ENCODE data around the gene FIBCD1.
A peak's percentile ranks its signal among the peaks of the same experiment; 100 is the strongest.

The FIBCD1 gene

DNA sequence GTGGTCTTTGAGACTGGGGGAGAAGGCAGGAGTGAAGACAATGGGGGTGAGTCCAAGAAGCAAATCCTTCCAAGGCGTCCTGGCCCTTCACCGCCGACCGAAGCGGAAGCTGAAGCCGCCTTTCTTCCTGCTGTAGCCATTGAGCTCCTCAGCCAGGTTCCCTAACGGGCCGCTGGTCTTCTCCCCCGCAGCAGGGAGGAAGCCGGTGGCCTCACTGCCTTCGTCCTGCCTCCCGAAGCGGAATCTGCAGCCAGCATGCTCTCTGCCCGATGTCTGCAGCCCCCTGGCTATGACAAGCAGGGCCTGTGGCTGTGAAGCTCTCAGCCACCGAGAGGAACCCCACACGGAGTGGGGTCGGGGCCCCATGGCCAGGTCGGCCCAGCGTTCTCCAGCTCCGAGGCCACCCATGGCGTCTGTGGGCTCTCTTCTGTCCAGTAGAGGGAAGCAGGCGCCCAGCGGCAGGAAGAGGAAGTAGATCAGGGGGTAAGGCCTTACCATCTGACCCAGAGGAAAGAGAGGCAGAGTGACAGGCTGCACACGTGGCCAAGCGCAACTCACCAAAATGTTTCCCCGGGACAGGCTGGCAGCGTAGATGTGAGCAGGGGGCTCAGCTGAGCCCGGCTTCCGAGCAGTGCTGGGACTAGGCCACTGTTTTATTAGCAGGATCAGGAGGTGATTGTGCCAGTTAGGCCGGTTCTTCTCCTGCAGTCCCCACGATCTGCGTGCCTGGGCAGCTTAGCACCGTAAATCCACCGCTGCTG, 45.5 kb downstream of the FIBCD1 start:
- DNase-seq, result peak; percentile 27

DNA sequence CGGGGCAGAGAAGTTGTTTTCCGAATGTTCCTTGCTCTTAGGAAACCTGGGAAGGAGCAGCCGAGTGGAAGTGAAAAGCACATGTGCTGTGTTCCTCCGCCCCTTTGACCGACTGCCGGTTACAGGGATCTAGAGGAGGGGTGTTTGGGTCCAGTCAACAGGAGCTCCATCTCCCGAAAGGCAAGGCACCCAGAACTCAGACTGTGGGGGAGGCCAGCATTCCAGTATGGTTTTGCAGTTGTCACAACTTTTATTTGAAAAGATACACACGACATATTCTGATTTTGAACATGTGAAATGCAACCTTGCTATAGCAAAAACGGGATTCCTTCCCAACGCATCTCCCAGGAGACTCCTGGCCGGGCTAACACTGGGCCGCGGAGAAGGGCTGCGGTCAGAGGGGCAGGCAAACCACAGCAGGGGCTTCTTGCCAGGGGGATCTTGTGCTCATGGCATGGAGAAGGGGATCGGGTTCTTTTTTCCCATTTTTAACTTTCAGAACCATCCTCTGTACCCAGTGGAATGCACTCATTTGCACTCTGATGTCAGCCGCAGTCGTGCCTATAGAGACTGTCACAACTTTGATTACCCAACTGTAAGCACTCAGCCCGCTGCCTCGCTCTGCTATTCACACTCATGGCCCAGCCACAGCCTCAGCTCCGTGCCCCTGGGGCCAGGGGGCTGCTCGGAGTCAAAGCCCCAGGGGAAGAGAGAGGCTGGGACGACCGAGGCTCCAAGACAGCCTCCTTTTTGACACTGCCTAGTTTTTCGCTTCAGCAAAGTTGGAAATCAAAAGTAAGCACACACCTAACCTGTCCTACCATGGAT, 46.4 kb downstream of the FIBCD1 start:
- DNase-seq, result no peak

DNA sequence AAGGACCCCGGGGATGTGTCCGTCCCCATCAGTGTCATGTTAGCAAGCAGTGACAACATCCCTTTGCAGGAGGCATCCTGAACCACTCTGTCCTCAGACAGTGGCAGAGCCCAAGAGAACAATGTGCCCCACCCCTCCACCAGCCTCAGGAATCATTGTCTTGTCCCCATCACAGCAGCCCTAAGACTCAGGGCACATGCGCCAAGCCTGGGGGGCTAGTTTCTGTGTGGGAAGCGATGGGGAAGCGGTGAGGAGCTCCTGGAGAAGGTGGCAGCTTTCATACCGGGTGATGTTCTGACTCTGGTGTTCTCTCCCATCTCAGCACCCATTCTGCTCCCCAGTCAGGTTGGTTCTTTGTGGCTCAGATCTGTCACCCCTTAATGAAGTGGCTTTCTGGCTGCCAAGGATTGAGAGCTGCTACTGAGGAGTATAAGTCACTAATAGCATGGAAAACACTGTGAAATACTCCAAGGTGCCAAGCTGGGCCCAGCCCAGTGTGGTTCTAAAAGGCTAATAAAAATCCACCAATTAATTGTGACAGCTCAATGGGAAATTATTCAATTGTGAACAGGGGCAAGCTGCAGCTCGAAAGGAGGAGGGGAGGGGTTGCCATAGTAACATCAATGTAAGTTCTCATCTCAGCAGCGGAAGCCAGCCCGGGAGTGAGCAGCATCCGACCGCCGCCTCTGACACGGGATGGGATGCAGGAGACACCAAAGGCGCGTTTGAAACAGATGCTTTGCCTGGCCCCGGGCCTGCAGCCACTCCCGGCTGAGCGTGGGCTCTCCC, 47.2 kb downstream of the FIBCD1 start:
- no peak for DNase-seq

DNA sequence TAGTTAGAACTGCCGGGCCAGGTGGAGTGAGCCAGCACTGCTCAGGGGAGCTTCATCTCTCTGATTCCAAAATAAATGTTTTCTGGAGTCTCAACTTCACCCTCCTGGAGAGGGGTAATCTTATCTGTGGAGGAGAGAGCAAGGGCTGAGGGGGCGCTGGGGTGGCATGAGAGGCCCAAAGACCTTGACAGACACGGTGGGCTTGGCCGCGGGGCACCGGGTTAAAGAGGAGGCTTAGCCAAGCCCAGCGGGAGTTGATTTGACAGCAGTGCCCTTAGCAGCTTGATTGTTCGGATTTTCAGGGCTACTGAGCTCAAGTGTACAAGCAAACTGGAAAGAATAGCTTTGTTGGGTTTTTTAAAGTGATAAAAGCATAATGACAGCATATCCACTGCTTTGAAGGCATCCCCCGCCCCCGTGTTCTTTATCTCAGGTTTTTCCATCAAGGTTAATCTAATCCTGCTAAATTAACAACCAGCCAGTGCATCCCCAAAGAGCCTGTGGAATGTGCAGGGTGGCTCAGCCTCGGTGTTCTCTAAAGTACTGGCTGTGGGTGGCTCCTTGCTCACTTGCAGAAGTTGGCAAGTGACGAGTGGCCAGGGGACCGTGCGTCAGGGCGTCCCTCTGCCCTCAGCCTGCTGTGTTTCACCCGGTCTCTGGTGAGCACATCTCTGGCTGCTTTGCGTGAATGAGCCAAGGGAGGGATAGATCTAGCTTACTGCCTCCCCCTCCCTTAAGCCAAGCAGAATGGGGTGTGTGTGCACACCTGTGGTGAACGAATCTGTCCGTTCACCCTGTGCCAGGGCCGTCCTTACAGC, 48.0 kb downstream of the FIBCD1 start:
- no peak for DNase-seq

DNA sequence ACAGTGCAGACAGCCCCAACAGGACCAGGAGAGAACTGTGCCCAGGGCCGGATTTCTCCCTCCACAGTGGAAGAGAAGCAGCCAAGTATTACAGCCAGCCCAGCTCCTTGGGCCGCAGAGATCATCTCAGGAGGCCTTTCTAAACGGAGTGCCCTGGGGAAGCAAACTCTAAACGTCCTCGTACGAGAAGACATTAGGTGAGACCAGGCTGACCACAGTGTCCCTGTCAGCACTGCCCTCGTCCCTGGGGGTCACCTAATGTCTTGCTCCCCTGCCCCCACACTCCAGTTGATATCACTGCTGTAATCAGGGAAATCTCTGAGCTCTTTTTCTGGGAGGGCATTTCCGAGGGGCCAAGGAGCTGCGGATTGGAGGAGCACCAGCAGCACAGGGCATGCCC, 48.9 kb downstream of the FIBCD1 start:
- no peak for DNase-seq

DNA sequence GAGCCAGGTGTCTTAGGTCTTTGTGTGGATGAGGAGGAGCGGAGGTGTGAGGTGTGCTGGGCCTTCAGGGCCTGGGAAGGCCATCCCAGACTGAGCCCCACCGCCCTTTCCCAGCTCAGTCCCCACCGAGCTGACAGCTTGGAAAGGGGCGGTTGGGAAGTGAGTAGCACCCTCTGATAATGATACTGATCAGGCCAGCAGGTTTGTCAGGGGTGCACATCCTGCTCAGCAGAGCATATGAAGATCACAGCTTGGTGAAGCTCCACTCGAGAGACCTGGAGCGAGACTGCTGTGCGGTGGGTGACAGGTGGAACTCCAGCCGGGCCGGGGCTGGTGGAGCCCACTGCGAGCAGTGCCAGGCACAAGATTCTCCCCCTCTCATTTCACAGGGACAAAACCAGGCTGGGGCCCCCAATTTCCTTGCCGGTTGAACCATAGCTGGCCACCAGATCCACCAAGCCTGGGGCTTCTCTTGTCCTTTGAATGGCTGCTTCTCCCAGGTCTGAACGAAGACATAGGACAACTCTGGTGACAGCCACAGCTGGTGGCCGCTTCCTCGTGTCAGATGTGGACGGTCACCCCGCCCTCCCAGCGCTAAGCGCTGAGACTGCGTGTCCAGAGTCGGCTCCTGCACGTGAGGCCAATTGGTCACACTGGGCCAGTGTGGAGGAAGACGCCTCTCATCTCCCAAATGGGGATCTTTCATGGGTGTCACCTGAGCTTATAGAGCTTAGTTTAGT, 50.7 kb downstream of the FIBCD1 start:
- no peak for DNase-seq

DNA sequence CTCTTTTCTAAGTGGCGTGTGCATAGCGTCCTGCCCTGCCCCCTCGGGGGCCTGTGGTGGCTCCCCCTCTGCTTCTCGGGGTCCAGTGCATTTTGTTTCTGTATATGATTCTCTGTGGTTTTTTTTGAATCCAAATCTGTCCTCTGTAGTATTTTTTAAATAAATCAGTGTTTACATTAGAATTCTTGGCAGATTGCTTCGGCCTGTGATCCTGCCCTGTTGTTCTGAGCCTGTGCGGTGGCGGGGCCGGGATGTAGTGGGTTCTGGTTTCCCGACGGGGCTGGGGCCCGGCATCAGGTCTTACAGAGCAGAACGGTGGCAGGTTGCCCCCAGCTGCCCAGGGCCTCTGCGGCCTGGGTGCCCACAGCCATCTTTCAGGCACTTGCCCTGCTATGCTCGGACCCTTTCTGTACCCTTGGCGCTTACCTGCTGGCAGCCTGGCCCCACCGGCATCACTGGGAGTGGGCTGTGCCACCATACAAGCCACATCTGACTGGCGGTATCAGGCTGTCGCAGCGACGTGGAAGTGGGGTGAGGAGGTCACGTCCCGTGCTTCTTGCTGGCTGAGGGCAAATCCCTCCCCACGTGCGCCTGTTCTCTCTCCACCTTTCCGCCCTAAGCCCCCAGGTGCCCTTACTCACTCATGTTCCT, 51.4 kb downstream of the FIBCD1 start:
- DNase-seq, result no peak

DNA sequence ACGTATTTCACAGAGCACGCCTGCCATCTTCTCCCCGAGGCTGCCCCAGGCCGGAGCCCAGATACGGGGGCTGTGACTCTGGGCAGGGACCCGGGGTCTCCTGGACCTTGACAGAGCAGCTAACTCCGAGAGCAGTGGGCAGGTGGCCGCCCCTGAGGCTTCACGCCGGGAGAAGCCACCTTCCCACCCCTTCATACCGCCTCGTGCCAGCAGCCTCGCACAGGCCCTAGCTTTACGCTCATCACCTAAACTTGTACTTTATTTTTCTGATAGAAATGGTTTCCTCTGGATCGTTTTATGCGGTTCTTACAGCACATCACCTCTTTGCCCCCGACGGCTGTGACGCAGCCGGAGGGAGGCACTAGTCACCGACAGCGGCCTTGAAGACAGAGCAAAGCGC, 52.1 kb downstream of the FIBCD1 start:
- no peak for DNase-seq

DNA sequence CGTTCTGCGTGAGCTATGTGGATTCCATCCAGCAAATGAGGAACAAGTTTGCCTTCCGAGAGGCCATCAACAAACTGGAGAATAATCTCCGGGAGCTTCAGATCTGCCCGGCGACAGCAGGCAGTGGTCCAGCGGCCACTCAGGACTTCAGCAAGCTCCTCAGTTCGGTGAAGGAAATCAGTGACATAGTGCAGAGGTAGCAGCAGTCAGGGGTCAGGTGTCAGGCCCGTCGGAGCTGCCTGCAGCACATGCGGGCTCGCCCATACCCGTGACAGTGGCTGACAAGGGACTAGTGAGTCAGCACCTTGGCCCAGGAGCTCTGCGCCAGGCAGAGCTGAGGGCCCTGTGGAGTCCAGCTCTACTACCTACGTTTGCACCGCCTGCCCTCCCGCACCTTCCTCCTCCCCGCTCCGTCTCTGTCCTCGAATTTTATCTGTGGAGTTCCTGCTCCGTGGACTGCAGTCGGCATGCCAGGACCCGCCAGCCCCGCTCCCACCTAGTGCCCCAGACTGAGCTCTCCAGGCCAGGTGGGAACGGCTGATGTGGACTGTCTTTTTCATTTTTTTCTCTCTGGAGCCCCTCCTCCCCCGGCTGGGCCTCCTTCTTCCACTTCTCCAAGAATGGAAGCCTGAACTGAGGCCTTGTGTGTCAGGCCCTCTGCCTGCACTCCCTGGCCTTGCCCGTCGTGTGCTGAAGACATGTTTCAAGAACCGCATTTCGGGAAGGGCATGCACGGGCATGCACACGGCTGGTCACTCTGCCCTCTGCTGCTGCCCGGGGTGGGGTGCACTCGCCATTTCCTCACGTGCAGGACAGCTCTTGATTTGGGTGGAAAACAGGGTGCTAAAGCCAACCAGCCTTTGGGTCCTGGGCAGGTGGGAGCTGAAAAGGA, 53.3 kb downstream of the FIBCD1 start:
- DNase-seq, result no peak

DNA sequence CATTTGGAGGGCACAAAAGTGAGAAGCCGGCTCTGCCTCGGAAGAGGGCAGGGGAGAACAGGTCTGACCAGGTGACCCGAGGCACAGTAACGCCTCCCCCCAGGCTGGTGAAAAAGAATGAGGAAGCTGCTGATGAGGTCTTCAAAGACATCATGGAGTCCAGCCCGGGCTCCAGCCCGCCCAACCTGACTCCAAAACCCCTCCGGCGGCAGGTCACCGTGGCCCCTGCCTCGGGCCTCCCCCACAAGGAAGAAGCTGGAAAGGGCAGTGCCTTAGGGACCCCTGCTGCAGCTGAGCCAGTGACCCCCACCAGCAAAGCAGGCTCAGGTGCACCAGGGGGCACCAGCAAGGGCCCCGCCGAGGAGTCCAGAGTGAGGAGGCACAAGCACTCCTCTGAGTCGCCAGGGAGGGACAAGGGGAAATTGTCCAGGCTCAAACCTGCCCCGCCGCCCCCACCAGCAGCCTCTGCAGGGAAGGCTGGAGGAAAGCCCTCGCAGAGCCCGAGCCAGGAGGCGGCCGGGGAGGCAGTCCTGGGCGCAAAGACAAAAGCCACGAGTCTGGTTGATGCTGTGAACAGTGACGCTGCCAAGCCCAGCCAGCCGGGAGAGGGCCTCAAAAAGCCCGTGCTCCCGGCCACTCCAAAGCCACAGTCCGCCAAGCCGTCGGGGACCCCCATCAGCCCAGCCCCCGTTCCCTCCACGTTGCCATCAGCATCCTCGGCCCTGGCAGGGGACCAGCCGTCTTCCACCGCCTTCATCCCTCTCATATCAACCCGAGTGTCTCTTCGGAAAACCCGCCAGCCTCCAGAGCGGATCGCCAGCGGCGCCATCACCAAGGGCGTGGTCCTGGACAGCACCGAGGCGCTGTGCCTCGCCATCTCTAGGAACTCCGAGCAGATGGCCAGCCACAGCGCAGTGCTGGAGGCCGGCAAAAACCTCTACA, 54.2 kb downstream of the FIBCD1 start:
- DNase-seq, result no peak

DNA sequence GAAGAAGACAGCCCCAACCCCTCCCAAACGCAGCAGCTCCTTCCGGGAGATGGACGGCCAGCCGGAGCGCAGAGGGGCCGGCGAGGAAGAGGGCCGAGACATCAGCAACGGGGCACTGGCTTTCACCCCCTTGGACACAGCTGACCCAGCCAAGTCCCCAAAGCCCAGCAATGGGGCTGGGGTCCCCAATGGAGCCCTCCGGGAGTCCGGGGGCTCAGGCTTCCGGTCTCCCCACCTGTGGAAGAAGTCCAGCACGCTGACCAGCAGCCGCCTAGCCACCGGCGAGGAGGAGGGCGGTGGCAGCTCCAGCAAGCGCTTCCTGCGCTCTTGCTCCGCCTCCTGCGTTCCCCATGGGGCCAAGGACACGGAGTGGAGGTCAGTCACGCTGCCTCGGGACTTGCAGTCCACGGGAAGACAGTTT, 54.9 kb downstream of the FIBCD1 start:
- no peak for DNase-seq

DNA sequence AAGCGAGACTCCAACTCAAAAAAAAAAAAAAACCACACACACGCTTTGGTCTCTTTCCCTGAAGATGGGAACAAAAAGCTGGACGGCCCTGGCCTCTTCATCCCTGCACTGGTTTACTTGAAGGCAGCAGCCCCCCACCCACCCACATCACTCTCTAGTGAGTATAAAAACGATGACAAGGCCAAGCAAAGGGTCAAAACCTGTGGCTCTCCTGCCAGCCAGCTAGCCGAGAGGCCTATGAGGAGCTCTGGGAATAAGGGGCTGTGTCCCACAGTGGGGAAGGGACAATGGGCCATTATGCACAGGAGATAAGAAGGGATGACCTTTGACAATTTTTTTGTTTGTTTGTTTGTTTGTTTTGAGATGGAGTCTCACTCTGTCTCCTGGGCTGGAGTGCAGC, 55.6 kb downstream of the FIBCD1 start:
- no peak for DNase-seq

DNA sequence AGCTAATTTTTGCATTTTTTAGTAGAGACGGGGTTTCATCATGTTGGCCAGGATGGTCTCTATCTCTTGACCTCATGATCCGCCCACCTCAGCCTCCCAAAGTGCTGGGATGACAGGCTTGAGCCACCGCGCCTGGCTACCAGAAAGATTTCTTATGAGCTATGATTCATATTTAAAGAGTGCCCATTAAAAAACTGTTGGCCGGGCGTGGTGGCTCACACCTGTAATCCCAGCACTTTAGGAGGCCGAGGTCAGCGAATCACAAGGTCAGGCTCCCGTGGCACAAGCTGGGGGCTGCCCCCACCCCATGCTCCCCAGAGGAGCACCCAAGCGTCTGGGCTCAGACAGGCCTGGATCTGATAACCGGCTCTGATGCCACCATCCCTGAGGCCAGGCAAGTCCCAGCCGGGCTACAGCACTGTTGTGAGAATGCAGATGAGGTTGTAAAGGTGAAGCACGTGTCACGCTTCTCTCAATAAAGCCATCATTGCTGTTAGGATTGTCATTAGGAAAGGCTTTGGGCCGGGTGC, 56.3 kb downstream of the FIBCD1 start:
- no peak for DNase-seq

DNA sequence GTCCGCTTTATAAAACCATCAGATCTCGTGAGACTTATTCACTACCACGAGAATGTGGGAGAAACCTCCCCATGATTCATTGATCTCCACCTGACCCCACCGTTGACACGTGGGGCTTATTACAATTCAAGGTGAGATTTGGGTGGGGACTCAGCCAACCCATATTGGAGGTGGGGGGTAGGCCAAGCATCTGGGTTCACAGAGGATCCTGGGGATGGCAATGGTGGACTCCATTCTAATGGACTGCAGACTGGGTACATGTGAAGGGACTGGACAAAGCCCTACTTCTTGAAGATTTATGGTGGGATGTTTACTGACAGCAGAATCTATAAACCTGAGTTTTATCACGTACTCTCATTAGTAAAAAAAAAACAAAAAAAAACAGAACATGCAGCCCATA, 57.5 kb downstream of the FIBCD1 start:
- no peak for DNase-seq

DNA sequence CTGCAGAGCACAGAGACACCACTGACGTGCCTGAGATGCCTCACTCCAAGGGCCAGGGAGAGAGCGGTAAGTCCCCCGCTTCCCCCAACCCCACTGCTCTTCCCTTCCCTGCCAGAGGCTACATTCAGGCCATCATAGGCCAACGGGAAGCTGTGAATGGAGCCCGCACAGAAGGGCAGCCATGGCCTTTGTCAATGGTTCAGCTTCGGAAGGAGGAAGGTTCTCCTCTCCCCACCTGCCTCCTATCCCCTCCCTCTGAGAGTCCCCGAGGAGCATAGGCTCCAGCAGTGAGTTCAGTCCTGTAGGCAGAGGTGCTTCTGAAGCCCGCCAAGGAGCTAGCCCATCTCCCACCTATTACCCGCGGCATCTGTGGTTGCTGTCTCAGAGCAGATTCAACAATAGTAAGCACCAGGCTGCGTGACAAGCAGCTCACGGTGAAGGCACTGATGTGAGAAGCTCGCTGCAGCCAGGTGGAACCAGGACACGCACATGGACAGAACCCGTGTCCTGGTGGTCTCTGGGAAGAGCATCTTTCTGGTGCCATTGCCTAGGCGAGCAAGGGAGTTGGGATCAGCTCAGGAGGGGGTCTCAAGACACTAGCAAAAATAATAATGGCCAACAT, 58.3 kb downstream of the FIBCD1 start:
- no peak for DNase-seq

DNA sequence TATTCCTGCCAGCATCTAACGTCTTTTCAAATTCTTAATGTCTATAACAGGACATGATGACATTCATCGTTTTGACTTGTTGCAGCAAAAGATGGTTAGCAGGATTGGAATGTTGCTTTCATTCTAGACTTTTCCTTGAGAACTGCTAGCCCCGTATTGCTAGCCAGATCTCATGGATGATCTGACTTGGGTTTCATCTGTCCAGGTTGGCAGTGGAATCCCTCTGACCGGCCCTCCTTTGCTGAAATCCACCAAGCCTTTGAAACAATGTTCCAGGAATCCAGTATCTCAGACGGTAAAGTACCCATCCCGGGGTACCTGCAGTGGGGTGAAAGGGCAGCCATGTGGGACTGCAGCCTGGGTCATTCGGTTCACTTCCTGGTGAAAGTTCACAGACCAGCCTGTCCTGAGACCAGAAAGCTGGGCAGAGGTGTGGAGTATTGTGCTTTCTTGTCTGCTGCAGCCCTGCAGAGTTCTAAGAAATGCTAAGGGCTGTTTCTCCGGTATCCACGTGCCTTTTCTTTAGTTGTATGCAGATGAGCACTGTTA, 59.1 kb downstream of the FIBCD1 start:
- DNase-seq, result no peak

DNA sequence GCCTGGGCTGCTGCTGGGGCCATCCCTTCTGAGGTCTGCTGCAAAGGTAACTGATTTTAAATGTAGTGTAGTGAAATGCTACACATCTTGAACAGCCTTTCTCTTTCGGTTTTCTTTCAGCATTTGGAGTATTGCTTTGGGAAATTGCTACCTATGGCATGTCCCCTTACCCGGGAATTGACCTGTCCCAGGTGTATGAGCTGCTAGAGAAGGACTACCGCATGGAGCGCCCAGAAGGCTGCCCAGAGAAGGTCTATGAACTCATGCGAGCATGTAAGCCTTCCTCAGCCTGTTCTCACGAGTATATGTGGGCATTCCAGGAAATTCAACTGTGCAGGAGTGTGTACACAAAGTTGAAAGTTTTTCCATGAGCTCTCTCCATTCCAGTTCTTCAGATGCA, 60.8 kb downstream of the FIBCD1 start:
- no peak for DNase-seq

DNA sequence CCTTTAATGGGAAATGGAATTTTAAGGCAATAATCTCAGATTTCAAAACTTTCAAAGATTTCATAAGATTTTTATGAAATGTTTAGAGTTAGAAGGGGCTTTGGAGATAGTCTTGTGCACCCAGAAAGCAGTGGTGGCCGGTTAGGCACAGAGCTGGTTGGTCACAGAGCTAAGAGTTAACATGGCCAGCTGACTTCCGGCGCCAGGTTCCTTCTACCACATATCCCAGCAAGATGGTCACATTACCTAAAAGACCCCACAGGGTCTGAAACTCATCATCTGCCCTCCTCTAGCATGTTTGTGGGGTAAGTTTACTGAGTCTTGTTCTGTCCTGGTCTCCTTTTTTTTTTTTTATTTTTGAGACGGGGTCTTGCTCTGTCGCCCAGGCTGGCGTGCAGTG, 61.7 kb downstream of the FIBCD1 start:
- no peak for DNase-seq

All from OCI-M1 (cell line).